Fibroblast of peridontal ligament (primary cell): ENCODE results near the gene SCGB1A1.
"Not testable (repeated sequence)": the region's sequence is repeated elsewhere in the genome, so short reads cannot be mapped to it uniquely, and the experiment has no call there.

ENCODE experiments used
- DNase-seq: peaks from one replicate; pipeline ENCODE4 v3.0.0-alpha.2; 2010; ENCODE audit errors: extremely low read depth

SCGB1A1 gene

GRCh38 chr11:62418733-62419132 lies at the start of gene SCGB1A1:
Gene SCGB1A1, plus strand, starts transcription at chr11:62419033. Its CDS starts 63 bp downstream, at chr11:62419096.
- no peak for DNase-seq

- no peak for DNase-seq
These were observed 47.9 kb upstream of the SCGB1A1 start for GRCh38 chr11:62370743-62371440.

GRCh38 chr11:62372871-62373270 lies 46.0 kb upstream of the SCGB1A1 start:
- no peak for DNase-seq

- DNase-seq = no peak
These were observed 45.2 kb upstream of the SCGB1A1 start for GRCh38 chr11:62373464-62374119.

GRCh38 chr11:62374801-62375200 lies 44.0 kb upstream of the SCGB1A1 start:
- no peak for DNase-seq

GRCh38 chr11:62378459-62379063 lies 40.3 kb upstream of the SCGB1A1 start:
- DNase-seq = peak; percentile 70

GRCh38 chr11:62379586-62379985 lies 39.2 kb upstream of the SCGB1A1 start:
- not testable (repeated sequence) for DNase-seq

GRCh38 chr11:62380821-62381245 lies 38.0 kb upstream of the SCGB1A1 start:
- peak; percentile 75 for DNase-seq

GRCh38 chr11:62383822-62384221 lies 35.0 kb upstream of the SCGB1A1 start:
- DNase-seq = no peak

- not testable (repeated sequence) for DNase-seq
These were observed 32.8 kb upstream of the SCGB1A1 start for GRCh38 chr11:62386083-62386482.

GRCh38 chr11:62387381-62387780 lies 31.5 kb upstream of the SCGB1A1 start:
- DNase-seq = no peak

- DNase-seq = no peak
These were observed 29.8 kb upstream of the SCGB1A1 start for GRCh38 chr11:62388999-62389398.

- no peak for DNase-seq
These were observed 28.6 kb upstream of the SCGB1A1 start for GRCh38 chr11:62390237-62390636.

GRCh38 chr11:62390722-62391121 lies 28.1 kb upstream of the SCGB1A1 start:
- no peak for DNase-seq

GRCh38 chr11:62391642-62392425 lies 27.0 kb upstream of the SCGB1A1 start:
- no peak for DNase-seq

- DNase-seq = no peak
These were observed 26.3 kb upstream of the SCGB1A1 start for GRCh38 chr11:62392506-62392905.

GRCh38 chr11:62393061-62393611 lies 25.7 kb upstream of the SCGB1A1 start:
- DNase-seq = no peak

GRCh38 chr11:62393735-62394134 lies 25.1 kb upstream of the SCGB1A1 start:
- no peak for DNase-seq

- peak; percentile 92 for DNase-seq
These were observed 23.9 kb upstream of the SCGB1A1 start for GRCh38 chr11:62394825-62395538.

GRCh38 chr11:62395885-62396551 lies 22.8 kb upstream of the SCGB1A1 start:
- no peak for DNase-seq
